HepG2 (cell line): ENCODE data around the gene UQCRFS1. TPM values are rescaled to one million over a fixed set of nuclear protein-coding genes. Genes with fewer than 3 reads are reported as not detected.

Experiments used
- ATAC-seq: fragments of 200-7000 bp; cut with Tn5 transposase; 3 replicates; pipeline ENCODE4 v1.9.1; 2020; ENCODE audit warnings: mild to moderate bottlenecking, moderate library complexity
- BruUV-seq: library from RNA; stranded (reverse); fragments of 400-500 nt; replicated peaks from 2 replicates; lab custom pipeline; 2021; lab: Mats Ljungman, UMichigan
- CTCF ChIA-PET: fragments of 300-600 bp; formaldehyde crosslinking; extraction: SDS; loops from one replicate; lab custom pipeline; 2021; ENCODE audit warnings: low total read pairs, inconsistent platforms, low intra/inter-chr PET ratio; lab: Yijun Ruan, JAX
- POLR2A ChIA-PET: fragments of 350-600 bp; sonication (Branson Sonifier 250); formaldehyde crosslinking; loops from one replicate; lab custom pipeline; 2020; ENCODE audit warnings: antibody characterized with exemption, inconsistent platforms; lab: Yijun Ruan, JAX
- DNase-seq: peaks from one replicate; pipeline ENCODE4 v3.0.0-alpha.2; 2015; ENCODE audit warnings: low spot score
- FAIRE-seq: peaks from 3 replicates; lab custom pipeline; 2011; peaks lifted over from hg19 to GRCh38; lab: Jason Lieb, UNC
- H2AFZ ChIP-seq: one replicate; pipeline ENCODE4 v1.6.1; 2011; ENCODE audit warnings: low read length, inconsistent platforms
- H3K27ac ChIP-seq: fragments of 300-600 bp; 3 replicates; pipeline ENCODE4 v1.8.0; 2011; ENCODE audit warnings: mixed run types, mild to moderate bottlenecking, mixed read lengths, low read length, inconsistent platforms; ENCODE audit not compliant: insufficient read depth; ENCODE audit errors: extremely low read length
- H3K27me3 ChIP-seq, 2 experiments: fragments of 200-600 bp in 1 of 2; 2 replicates in 1 of 2; 3 replicates in 1 of 2; pipeline versions ENCODE4 v1.6.0 to v1.8.0; 2011; ENCODE audit warnings: low read length in 2 of 2, mild to moderate bottlenecking in 2 of 2, moderate library complexity in 2 of 2, inconsistent platforms in 1 of 2; ENCODE audit not compliant: insufficient read depth in 2 of 2, control insufficient read depth in 1 of 2
- H3K36me3 ChIP-seq, 2 experiments: fragments of 200-600 bp in 1 of 2; replicated peaks in 1 of 2; 2 replicates in 1 of 2; 3 replicates in 1 of 2; pipeline versions ENCODE4 v1.5.1 to v1.8.0; 2011; ENCODE audit warnings: low read length in 2 of 2, inconsistent platforms in 1 of 2; ENCODE audit not compliant: insufficient read depth in 2 of 2, control insufficient read depth in 1 of 2
- H3K4me1 ChIP-seq: 2 replicates; pipeline ENCODE4 v1.5.1; 2012; ENCODE audit warnings: low read length, inconsistent platforms; ENCODE audit not compliant: insufficient read depth
- H3K4me2 ChIP-seq: 2 replicates; pipeline ENCODE4 v1.6.0; 2011; ENCODE audit warnings: low read depth, low read length, inconsistent platforms
- H3K4me3 ChIP-seq, 3 experiments: fragments of 200-600 bp in 1 of 3; sonication (generic), shearing (Covaris generic) in 1 of 3; replicated peaks in 1 of 3; 2 replicates each; pipeline ENCODE4 v1.5.1; 2011 to 2016; ENCODE audit warnings: low read length in 3 of 3, inconsistent platforms in 2 of 3, low read depth in 2 of 3, mild to moderate bottlenecking in 2 of 3, control low read depth in 1 of 3, mixed read lengths in 1 of 3; ENCODE audit not compliant: insufficient read depth in 1 of 3
- H3K79me2 ChIP-seq: one replicate; pipeline ENCODE4 v1.6.1; 2011; ENCODE audit warnings: low read length, inconsistent platforms; ENCODE audit not compliant: insufficient read depth
- H3K9ac ChIP-seq: 2 replicates; pipeline ENCODE4 v1.6.0; 2011; ENCODE audit warnings: mild to moderate bottlenecking, low read depth, low read length, inconsistent platforms; ENCODE audit not compliant: insufficient read depth
- H3K9me3 ChIP-seq: 2 replicates; pipeline ENCODE4 v1.5.1; 2012; ENCODE audit warnings: mild to moderate bottlenecking, low read length
- H4K20me1 ChIP-seq: 2 replicates; pipeline ENCODE4 v1.6.0; 2011; ENCODE audit warnings: inconsistent platforms, mild to moderate bottlenecking, low read length, moderate library complexity; ENCODE audit not compliant: insufficient read depth
- CC2D1A ChIP-seq: sonication (generic); formaldehyde crosslinking; IDR thresholded peaks from 2 replicates; pipeline ENCODE4 v1.8.1; 2023; ENCODE audit warnings: mild to moderate bottlenecking, missing genetic modification reagents
- HDAC2 ChIP-seq: sonication (generic); formaldehyde crosslinking; IDR thresholded peaks from 2 replicates; pipeline ENCODE4 v1.4.0; 2020; ENCODE audit warnings: missing genetic modification reagents
- HNRNPL ChIP-seq: fragments of 200-400 bp; formaldehyde crosslinking; IDR thresholded peaks from 2 replicates; pipeline ENCODE4 v1.6.1; 2017; ENCODE audit warnings: mild to moderate bottlenecking, low read depth, low read length
- MED13 ChIP-seq: sonication (generic); formaldehyde crosslinking; IDR thresholded peaks from 2 replicates; pipeline ENCODE4 v1.5.0; 2020; ENCODE audit warnings: missing genetic modification reagents
- MZF1 ChIP-seq: sonication (generic); formaldehyde crosslinking; IDR thresholded peaks from 2 replicates; pipeline ENCODE4 v1.8.1; 2023; ENCODE audit warnings: mild to moderate bottlenecking, missing genetic modification reagents, borderline replicate concordance
- USF2 ChIP-seq, 2 experiments: sonication (generic) in 1 of 2; formaldehyde crosslinking in 1 of 2; IDR thresholded peaks; 2 replicates each; pipeline versions ENCODE4 v1.5.1 to v1.6.1; 2011 to 2020; ENCODE audit warnings: borderline replicate concordance in 1 of 2, low read depth in 1 of 2, low read length in 1 of 2, mild to moderate bottlenecking in 1 of 2, missing genetic modification reagents in 1 of 2, moderate library complexity in 1 of 2
- ZBTB33 ChIP-seq: sonication (generic); formaldehyde crosslinking; IDR thresholded peaks from 2 replicates; pipeline ENCODE4 v1.4.0; 2020; ENCODE audit warnings: missing genetic modification reagents
- ZKSCAN5 ChIP-seq: sonication (generic); formaldehyde crosslinking; IDR thresholded peaks from 2 replicates; pipeline ENCODE4 v1.5.1; 2020; ENCODE audit warnings: mild to moderate bottlenecking, missing genetic modification reagents
- ZNF460 ChIP-seq: sonication (generic); formaldehyde crosslinking; IDR thresholded peaks from 2 replicates; pipeline ENCODE4 v1.5.1; 2020; ENCODE audit warnings: missing genetic modification reagents, mild to moderate bottlenecking, borderline replicate concordance
- ZNF678 ChIP-seq: sonication (generic); formaldehyde crosslinking; IDR thresholded peaks from 2 replicates; pipeline ENCODE4 v1.4.0; 2020; ENCODE audit warnings: mild to moderate bottlenecking, missing genetic modification reagents
- ZNF775 ChIP-seq: sonication (generic); formaldehyde crosslinking; IDR thresholded peaks from 2 replicates; pipeline ENCODE4 v1.4.0; 2020; ENCODE audit warnings: missing genetic modification reagents, mild to moderate bottlenecking, moderate library complexity, borderline replicate concordance
- WGBS: methylation state at CpG from one replicate; pipeline ENCODE4 v1.1.6; 2017; ENCODE audit warnings: low lambda C conversion rate; 5-methylcytosine and 5-hydroxymethylcytosine counted together
- in situ Hi-C: cut with HindIII; loops from 2 replicates; pipeline ENCODE4 v1.10.0; 2017; ENCODE audit warnings: low pct_unique_long_range_greater_than_20kb; ENCODE audit not compliant: extremely low pct_ligation_motif_present
- intact Hi-C: fragments of 100-400 bp; cut with micrococcal nuclease; formaldehyde crosslinking; loops from one replicate; pipeline ENCODE4 v1.10.0; 2022; ENCODE audit not compliant: unreplicated experiment
- polyA plus RNA-seq, 8 experiments: library from polyadenylated mRNA; depleted of rRNA in 3 of 8; stranded (reverse) in 7 of 8; unstranded in 1 of 8; fragments of >200 nt; fragmentation: Illumina TruSeq in 4 of 8; extraction: Trizol in 4 of 8; gene quantifications; 2 replicates each; pipeline versions ENCODE4 v1.2.1 to v1.2.3, GENCODE V29; 2011 to 2016; ENCODE audit warnings: low read depth in 4 of 8, missing spikeins in 1 of 8, mixed read lengths in 1 of 8; ENCODE audit not compliant: insufficient read depth in 1 of 8
- total RNA-seq, 5 experiments: library from RNA; depleted of rRNA; stranded (reverse); fragments of >200 nt; fragmentation: Illumina TruSeq; extraction: Trizol; gene quantifications; 2 replicates each; pipeline ENCODE4 v1.2.3, GENCODE V29; 2016; ENCODE audit warnings: low read depth in 1 of 5

The UQCRFS1 gene
- total and polyA plus RNA-seq, 2 of the 13 experiments (the other 11 are each of a cell fraction or from before 2014, with no cell fraction given) = 49.5 to 51.1 TPM

- Histone ChIP-seq H3K4me1 (no peaks in the 10 kb centered on the region), H4K20me1 (no peaks in the 10 kb centered on the region), H3K36me3 (no peaks in the 10 kb centered on the region), H3K27ac (no peak overlapping the region), H3K9me3 (no peaks in the 10 kb centered on the region), H2AFZ (no peak overlapping the region), H3K9ac (no peak overlapping the region), H3K4me3 (no peak overlapping the region), H3K79me2 (no peaks in the 10 kb centered on the region), H3K4me2 (no peak overlapping the region), H3K27me3 (no peaks in the 10 kb centered on the region; a peak in 1 of 5 replicates)
- no peak for TF ChIP-seq ZNF775 (CRISPR knock-in tag)
- no peak for TF ChIP-seq ZNF460
- no peak for TF ChIP-seq ZKSCAN5 (CRISPR knock-in tag)
- TF ChIP-seq USF2 (IDR thresholded peaks at IDR 0.05; ENCODE audit: low read depth, low read length) = 0 out of 2 replicates have a peak, but pooled peaks have one; percentile 7
- peak; percentile 46; the same call in 1 of the 2 replicates for TF ChIP-seq USF2 (CRISPR knock-in tag; IDR thresholded peaks at IDR 0.05; ENCODE audit: borderline replicate concordance)
- intact Hi-C loops = no loop called here
- ATAC-seq = peak; percentile 64; the same call in 2 of the 3 replicates
- POLR2A ChIA-PET = no interaction called here
- no TSS peak for BruUV-seq
- DNase-seq = no peak
- 2% methylated on average over 8 of the region's 9 CpGs for WGBS
- in situ Hi-C loops = no loop called here
- FAIRE-seq = no peak
- CTCF ChIA-PET = no interaction called here
These were observed 34.9 kb upstream of the UQCRFS1 start for GRCh38 chr19:29247872-29248271.

GRCh38 chr19:29247471-29247870 is 34.5 kb upstream of the UQCRFS1 start:
- intact Hi-C loops (no loop called here), in situ Hi-C loops (no loop called here)
- Histone ChIP-seq H3K4me2 (no peak overlapping the region), H3K36me3 (no peaks in the 10 kb centered on the region), H3K4me1 (no peaks in the 10 kb centered on the region), H3K27ac (no peak overlapping the region), H2AFZ (no peak overlapping the region), H3K4me3 (no peak overlapping the region), H3K9ac (no peak overlapping the region), H3K27me3 (no peaks in the 10 kb centered on the region; a peak in 1 of 5 replicates), H3K79me2 (no peaks in the 10 kb centered on the region), H4K20me1 (no peaks in the 10 kb centered on the region), H3K9me3 (no peaks in the 10 kb centered on the region)
- POLR2A ChIA-PET = no interaction called here
- BruUV-seq = no TSS peak
- DNase-seq = no peak
- ATAC-seq = no peak
- CTCF ChIA-PET = no interaction called here
- FAIRE-seq = no peak
- no peak for TF ChIP-seq MED13 (CRISPR knock-in tag)
- no peak for TF ChIP-seq HDAC2 (CRISPR knock-in tag)
- TF ChIP-seq HNRNPL = no peak
- TF ChIP-seq MZF1 (CRISPR knock-in tag) = no peak
- TF ChIP-seq ZBTB33 = no peak
- no peak for TF ChIP-seq ZNF678
- TF ChIP-seq CC2D1A (CRISPR knock-in tag) = no peak
- 46% methylated on average over 9 of the region's 9 CpGs for WGBS
